Loucy (cell line): ENCODE results near the gene ACTR1A.

Experiments
- CTCF ChIP-seq: fragments of 200-600 bp; sonication (generic); conservative IDR thresholded peaks from 2 replicates; pipeline ENCODE4 v1.5.1; 2014; ENCODE audit warnings: mild to moderate bottlenecking, antibody characterized with exemption, low read length
- EZH2phosphoT487 ChIP-seq: fragments of 200-600 bp; IDR thresholded peaks from 2 replicates; pipeline ENCODE4 v1.6.1; 2018; ENCODE audit warnings: antibody characterized with exemption, mild to moderate bottlenecking, moderate library complexity, borderline replicate concordance

- TF ChIP-seq CTCF (no peak), EZH2phosphoT487 (no peak)
Measured at GRCh38 chr10:102479651-102480050, 22.9 kb downstream of the ACTR1A start.
